T1000 (cell line): Measurements from ENCODE around the gene CCND1.

Source experiments
- DNase-seq: peaks from one replicate; lab custom pipeline; 2025; ENCODE audit warnings: mixed read lengths; lab: John Stamatoyannopoulos, UW

The CCND1 gene

DNA sequence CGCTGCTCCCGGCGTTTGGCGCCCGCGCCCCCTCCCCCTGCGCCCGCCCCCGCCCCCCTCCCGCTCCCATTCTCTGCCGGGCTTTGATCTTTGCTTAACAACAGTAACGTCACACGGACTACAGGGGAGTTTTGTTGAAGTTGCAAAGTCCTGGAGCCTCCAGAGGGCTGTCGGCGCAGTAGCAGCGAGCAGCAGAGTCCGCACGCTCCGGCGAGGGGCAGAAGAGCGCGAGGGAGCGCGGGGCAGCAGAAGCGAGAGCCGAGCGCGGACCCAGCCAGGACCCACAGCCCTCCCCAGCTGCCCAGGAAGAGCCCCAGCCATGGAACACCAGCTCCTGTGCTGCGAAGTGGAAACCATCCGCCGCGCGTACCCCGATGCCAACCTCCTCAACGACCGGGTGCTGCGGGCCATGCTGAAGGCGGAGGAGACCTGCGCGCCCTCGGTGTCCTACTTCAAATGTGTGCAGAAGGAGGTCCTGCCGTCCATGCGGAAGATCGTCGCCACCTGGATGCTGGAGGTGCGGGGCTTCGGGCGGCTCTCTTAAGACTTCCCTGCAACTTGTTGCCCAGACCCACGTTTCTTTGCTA lies at the start of gene CCND1:
Gene CCND1, plus strand, starts transcription at position 162 of the 587 bp plus-strand sequence. Its CDS starts 158 bp downstream, at position 320.
- peak; percentile 91 for DNase-seq

DNA sequence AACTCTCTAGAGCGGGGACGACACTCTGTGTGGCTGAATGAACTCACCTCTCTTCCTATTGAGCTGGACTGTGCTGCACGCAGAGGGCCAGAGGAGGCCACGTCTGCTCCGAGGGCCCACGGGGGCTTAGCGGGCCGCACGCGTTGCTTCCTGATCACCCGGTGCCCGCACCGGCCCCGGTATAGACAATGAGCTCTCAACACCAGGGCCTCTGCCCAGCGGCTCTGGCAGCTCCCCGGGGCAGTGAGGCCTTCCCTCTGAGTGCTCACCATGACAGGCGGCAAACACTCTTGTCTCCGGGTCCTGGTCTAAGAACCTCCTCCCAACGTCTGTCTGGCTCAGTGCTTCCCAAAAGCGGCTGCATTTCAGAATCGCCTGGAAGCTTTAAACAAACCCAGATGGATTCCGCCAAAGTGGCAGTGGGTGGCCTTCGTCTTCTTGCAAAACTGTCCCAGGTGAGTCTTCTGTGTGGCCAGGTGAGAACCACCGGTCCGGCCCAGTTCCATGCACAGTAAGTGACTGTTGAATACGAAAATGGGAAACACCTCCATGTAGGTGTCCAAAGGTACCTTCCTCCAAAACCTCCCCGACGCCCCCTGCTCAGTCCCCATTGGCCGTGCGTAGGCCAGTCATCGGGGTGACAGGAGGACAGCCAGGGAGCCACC lies 47.8 kb upstream of the CCND1 start:
- DNase-seq: no peak

DNA sequence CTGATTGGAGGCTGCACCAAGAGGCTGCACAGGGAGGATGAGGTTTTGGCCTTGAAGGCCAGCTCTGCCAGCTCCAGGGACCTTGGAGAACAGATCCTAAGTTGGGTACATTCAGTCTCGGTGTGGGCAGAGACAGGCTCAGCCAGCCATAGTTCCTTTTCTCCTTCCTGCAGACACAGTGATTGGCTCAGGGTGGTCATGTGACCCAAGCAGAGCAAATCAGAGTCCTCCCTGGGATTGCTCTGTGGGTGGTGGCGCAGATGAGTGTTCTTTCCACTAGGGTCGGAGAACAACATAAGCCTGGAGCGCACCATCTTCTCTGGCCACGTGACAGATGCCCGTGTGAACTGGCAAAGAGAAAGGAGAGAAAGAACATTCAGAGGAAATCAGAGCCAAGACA lies 47.1 kb upstream of the CCND1 start:
- DNase-seq: no peak

DNA sequence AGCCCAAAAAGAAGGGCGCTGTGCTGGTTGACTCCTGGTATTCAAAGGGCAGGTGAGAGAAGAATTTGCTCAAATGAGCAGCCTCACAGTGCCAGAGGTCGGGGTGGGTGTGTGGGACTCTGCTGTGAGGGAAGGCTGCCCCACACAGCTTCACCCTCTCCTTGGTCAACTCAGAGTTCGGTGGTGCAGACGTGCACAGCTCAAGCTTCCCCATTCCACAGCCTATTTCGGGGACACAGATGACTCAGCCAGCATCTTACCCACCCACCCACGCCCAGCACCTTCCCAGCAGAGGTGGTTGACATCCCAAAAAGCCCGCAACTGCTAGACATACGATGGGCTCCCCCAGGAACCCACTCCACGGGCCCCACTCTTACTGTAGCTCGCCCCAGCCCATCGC lies 46.5 kb upstream of the CCND1 start:
- DNase-seq: no peak

DNA sequence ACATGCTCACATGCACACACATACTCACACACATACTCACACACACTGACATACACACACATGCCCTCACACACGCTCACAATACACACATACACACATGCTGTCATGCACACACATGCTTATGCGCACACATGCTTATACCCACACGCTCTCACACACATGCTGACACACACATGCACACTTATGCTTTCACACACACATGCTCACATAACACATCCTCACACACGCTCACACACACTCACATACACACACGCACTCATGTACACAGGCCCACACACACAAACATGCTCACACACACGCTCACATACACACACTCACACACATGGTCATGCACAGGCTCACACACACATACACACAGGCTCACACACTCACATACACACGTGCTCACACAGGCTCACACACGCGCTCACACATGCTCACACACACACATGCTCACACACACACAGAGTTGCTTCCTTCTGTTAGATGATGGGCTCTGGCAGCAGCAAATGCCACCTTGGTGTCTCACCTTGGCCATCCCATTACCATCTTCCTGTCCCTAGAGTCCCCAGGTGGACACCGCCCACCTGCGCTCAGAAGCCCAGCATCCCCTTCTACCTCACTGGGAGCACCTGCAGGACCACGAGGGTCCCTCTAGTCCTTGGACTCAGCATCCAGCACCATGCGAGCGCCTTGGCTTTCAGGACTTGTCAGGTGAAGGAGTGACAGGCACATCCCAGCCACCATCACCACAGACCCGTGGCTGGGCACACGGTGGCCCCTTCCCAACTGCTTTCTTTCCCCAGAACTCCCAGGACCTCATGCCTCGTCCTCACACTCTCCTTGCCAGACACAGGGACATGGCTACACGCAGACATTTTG lies 44.9 kb upstream of the CCND1 start:
- no peak for DNase-seq

DNA sequence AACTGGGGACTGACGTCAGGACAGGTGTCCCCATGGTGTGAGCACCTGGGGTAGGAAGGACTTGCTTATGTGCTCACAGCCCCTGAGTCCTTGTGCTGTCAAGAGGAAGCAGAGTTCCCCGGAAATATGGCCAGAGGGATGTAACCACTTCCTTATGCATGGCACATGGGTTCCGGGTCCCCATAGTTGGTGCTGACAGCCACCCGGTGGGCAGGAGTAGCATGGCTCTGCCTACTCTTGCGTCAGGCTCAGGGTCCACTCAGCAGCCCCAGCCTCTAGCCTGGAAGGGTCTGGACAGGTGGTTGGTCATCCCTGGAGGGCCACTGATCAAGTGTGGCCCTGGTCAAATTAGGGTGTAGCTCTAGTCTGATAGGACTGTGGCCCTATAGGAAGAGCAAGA lies 42.8 kb upstream of the CCND1 start:
- no peak for DNase-seq

DNA sequence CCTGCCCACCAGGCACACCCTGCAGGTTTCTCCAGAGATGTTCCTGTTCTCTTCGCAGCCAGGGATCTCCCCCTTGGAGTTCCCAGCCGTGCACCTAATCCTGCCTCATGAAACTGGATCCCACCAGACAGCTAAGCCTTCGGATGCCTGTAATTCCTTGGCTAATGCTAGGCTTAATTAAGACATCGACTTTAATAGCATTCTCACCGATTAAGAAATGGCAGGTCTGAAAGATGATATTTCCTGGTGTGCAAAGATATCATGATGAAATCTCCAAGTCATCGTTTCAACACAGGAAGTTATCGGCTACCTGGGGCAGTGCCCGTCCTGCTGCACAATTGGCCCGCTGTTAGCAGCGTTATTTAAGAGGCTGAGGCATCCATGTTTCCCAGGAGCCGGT lies 41.5 kb upstream of the CCND1 start:
- no peak for DNase-seq

DNA sequence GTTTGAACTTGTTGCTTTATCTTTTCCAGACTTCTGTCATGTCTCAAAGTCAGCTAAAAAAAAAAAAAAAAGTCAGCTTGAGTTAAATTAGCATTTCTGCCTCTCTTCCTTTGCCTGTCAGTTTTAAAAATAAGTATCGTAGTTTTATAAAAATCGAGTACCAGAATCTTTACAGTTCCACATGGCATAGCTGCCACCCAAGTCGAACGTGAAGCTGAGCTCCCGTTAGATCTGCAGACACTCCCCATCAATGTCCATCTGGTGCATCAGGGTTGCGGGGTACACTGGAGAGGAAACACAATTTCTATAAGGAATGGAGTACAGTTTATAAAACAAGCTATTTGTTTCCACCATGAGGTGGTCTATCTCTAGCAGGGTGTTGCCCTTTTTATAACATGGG lies 41.0 kb upstream of the CCND1 start:
- DNase-seq: no peak

DNA sequence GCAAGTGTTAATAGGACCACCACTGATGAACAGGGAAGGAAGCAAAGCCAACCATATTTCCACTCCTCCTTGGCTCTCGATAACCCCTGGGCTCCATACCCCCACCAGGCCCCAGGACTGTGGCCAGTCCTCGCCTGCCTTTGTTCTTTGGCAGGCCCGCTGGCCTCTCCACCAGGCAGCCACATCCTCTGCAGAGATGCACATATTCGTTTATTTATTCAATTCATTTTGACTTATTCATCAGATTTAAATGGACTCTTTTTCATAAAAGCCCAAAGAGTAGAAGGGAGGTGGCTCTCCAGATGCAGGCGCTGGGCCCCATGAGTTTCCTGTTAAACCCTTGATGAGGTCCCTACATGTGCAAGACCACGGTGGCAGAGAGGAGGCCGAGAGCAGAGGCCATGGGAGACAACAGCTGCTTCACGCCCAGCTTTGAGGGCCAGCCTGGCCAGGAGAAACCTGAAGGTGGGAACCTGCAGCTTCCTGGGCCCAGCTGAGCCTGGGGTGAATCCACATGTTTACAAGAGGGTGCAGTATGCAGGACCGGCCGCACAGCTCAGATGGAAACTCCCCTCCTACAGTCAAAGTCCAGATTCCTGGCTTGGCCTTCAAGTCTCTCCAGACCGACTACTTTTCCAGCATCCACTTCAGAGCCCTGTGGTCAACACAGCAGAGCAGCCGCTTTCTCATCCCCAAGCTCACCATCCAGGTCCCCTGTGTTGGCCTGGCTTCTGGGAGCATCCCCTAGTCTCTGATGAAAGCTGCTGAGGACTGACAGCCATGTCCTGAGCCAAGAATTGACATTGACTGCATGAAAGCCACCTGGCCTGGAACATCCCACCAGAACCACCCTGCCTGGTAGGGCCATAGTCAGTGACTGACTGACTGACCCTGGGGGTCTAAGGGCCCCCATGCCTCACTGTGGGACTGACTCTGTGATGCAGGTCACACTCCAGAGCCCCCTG lies 39.7 kb upstream of the CCND1 start:
- no peak for DNase-seq

DNA sequence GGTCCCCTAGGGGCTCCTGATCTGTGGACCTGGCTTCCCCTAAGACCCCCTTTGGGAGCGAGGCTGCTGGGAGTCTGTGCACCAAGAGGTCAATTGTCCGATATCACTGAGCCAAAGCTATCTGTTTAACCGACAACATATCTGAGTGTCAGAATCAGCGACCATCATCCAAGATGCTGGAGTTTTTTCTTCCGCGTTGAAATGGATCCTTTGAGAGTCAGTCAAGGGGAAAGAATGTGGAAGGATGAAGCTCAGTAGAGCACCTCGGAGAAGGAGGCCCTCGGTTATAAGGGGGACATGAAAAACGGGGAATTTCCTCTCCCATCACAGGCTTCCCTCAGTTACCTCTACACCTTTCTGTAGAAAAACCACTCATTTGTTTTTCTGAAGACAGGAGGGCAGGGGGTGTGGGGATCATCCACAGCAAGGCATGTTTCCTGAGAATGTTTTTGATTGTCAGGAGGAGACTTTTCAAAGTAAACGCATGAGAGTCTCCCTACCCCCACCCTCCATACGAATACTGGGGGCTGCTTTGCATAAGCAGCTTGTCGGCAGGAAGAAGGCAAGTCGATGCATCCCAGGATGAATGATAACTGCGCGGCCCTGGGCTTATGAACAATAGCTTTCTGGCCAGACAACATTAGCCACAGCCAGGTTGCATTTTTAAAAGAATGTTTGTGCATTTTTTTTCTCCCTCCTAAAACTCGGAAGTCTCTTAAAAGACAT lies 37.7 kb upstream of the CCND1 start:
- DNase-seq: no peak

DNA sequence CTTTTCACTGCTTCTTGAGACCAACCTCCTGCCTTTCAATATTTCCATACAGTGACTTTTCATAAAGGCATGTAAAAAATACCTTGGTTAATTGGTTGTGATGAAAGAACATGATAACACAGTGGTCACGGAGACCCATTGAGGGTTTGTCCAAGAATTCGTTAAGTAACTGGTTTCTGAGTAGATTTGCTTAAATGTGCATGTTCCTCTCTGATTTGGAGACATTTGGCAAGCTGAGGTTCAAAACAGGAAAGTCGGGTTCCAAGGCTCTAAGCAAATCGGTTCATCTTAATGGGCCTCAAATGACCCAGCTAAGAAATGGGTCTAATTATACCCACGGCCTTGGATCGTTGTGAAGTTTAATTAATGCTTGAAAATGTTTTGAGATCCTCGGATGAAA lies 36.9 kb upstream of the CCND1 start:
- no peak for DNase-seq

DNA sequence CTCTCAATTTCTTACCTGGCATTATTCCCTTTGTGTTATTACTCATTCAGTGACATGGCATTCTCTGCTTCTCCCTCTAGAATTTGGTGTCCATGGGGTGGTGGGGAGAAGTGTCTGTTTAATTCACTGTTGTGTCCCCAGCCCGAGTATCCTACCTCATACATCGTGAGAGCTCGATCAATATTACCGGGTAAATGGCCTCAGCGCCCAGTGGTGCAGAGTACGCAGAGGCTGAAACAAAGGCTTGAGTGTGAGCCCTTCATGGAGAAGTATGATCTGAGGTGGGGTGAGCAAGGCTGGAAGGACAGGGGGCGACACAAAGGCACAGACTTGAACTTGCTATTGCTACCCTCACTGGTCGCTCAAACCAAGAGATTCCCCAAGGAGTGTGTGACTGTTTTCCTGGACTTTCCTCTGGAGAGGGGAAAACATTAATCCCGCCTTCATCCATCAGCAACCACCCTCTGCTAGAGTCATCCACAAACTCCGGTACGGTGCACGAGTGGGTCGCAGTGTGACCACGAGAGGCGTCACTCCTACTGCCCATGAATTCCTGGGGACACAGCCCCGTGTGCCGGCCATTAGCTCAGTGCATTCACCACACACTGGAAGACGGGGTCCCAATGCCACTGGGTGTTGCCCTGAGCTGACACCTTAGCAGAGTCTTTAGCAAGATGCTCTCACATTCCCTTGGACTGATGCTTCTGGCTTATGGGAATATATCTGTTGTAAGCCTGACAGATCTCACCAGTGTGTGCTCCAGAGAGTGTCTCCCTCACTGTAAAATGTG lies 35.0 kb upstream of the CCND1 start:
- no peak for DNase-seq

DNA sequence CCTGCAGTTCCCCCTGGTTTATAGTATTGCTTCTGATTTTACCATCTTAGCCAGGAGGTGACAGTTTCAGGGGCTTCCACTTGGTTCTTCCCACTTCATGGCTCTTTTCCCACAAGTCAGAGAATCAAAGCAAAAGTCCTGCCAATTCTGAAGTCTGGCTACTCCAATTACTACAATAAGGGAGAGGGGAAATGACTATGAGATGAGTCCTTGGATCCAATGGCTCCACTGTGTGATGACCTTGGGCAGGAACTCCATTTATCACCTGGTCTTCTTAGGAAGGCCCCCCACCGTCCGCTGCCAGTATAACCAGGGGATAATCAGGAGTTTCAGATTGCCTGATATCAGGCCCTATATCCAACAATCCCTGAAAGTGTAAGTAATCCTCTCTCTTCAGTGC lies 31.6 kb upstream of the CCND1 start:
- no peak for DNase-seq

DNA sequence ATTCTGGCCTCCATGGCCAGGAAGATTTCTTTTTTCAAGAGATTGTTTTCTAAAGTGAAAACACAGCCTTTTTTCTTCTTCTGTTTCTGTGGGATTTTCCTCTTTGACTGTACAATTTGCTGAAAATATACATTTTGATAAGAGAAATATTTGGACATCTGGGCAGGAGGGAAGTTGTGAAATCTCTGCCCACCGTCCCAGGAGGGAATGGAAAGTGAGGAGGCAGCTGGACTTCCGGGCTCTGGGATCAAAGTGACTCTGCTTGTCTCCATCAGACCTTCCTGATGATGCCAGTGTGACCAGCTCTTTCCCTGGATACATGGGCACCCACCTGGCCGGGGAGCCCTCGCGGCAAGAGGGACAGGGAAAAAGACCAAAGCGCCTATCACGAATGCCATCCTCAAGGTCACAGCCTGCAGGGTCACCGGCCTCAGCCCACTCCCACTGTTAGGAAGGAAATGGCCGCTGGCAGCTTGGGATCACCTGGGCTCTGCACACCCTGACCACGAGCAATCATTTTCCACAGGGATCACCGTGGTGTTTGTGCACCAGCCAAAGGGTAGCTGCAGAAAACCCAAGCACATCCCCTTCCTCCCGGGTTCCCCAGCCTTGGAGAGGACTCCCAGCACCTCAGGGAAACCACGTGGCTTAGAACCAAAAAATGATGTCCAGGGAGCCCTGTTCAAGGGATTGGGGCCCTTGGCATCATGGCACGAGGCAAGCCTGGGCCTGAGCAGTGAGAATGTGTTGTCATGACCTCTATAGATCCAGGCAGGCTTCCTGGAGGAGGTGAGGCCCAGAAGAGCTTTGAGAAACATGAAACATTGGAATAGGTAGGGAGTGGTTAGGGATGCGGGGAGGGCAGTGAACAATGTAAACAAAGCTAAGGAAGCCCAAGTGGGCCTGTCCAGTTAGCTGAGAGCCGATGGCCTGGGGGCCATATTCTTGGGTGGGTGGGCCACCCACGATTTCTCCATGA lies 29.1 kb upstream of the CCND1 start:
- no peak for DNase-seq

DNA sequence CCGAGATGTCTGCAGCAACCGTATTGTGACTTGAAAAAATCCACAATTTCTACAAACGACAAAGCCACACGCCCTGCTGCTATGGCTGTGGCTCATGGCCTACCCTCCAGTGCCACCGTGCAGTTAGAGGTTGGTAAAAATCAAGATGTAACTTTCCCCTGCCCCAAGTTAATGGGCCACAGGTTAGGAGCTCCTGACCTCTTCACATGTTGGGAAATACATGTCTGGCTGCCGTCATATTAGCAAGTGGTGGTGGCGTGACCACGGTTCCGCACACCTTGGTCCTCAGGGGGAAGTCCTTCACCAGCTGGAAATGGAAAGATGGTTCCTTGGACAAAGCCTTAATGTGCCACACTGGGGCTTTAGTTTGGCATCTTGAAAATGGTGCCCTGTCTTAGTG lies 27.4 kb upstream of the CCND1 start:
- DNase-seq: no peak

DNA sequence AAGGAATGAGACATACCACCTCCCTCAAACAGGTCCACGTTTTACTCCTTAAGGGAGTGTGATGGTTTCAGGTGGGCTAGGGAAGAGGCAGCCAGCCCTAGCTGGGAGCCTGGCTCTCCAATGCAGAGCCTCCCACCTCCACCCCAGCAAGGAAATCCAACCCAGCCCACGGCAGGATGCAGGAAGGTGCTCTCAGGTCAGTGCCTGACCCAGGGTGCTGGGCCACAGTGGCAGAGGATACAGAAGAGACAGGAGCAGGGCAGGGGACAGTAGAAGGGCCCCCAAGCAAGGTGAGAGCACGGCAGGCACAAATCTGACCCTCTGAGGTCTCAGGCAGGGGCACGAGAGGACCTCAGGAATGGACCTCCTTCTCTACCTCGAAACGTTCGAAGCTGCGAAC lies 26.9 kb upstream of the CCND1 start:
- DNase-seq: no peak

DNA sequence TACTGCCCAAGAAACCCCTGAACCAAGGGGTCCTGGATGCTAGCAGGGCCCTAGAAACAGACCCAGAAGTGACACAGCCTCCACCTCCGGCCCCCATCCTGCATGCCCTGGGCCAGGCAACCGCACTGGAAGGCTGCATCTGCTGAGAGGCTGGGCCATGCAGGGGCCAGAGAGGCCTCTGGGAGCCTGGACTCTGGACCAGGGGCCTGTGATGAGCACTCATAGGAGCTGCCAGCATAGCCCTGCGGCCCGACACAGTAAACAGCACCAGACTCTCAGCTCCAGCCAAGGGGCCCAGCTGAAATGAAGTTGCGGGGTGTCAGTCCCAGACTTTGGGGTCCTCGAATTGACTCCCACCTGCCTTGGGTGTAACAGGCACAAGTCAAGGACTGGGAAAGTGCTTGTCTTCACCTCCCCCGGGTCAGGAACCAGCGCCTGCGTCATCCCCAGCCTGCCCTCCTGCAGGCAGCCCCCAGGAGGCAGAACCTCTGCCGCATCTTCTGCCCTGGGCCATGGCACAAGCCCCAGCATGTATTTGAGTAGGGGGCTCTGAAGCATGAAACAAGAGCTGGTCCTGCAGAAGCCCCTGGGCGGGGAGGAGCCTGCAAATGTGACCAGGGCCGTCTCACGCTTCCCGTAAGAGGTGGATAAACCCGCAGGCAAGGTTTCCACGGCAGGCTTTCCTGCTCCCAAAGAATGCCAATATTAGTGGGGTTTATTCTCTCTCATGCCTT lies 25.2 kb upstream of the CCND1 start:
- DNase-seq: no peak

DNA sequence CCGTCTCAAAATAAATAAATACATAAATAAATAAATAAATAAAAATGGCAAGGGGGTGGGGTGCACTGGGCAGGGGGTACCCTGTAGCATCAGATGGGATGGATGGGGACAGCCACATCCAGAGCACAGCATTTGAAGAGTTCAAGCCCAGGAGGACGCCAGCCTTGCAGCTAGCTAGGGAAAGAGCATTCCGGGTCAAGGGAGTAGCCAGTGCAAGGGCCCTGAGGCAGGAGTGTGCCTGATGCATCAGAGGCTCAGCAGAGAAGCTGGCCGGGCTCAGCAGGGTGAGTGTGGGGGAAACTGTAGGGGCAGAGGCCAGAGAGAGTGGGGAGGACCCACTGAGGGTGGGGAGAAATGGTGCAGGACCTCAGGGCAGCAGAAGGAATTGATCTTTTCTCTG lies 23.7 kb upstream of the CCND1 start:
- DNase-seq: no peak

DNA sequence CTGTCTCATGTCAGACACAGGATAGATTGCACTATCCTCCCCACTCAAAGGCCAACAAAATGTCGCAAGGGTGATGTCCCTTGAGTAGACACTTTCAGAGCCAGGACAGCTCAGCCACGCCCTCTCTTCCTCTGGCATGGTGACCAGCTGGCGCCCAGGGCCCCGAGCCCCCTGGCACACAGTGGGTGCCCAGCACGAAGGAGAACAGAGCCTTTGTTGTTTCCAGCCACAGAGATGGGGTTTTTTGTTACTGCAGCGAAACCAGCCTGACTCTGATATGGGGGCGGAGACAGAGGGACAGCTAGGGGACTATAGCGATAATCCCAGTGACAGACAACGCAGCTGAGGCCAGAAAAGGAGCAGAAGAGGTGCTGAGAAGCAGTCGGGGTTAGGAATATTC lies 23.3 kb upstream of the CCND1 start:
- no peak for DNase-seq
